ENCODE results near the gene DNTT.

The DNTT gene

GRCh38 chr10:96313344-96313743 lies 9.1 kb downstream of the DNTT start:
- H4K8ac ChIP-seq (ENCODE audit: low read depth, low read length) = no peak overlapping the region
- H3K9ac ChIP-seq (ENCODE audit: low read depth, low read length, poor library complexity) = no peak overlapping the region
- no peak overlapping the region for H3K4me3 ChIP-seq (ENCODE audit: low read length in 2 of 2)
- H3K27ac ChIP-seq (replicated peaks; ENCODE audit: low read length) = no peak overlapping the region
- WGBS, 2 donors (ENCODE audit: extremely low coverage in 2 of 2, insufficient read length in 2 of 2, insufficient replicate concordance in 1 of 2) = no CpG with 5 or more reads among the region's 2 CpGs
- H4K91ac ChIP-seq (ENCODE audit: low read depth, low read length, poor library complexity) = no peak overlapping the region
- no peaks in the 10 kb centered on the region for H3K79me1 ChIP-seq (ENCODE audit: low read depth, low read length)
- no peak overlapping the region for H2AFZ ChIP-seq (ENCODE audit: low read length)
- no peak overlapping the region for H2AK5ac ChIP-seq (ENCODE audit: low read depth, low read length)
- DNase-seq (ENCODE audit: low spot score) = no peak
- H2BK120ac ChIP-seq (ENCODE audit: low read depth, low read length) = no peak overlapping the region
- peaks cover 13 to 14% of the 10 kb centered on the region in 2 donors for H3K4me1 ChIP-seq (ENCODE audit: control insufficient read depth in 2 of 2, insufficient read depth in 1 of 2, low read depth in 1 of 2, low read length in 2 of 2)
- H2BK5ac ChIP-seq (ENCODE audit: low read length) = no peak overlapping the region
- H3K4ac ChIP-seq (ENCODE audit: low read length) = no peak overlapping the region
- no peak overlapping the region for H3K18ac ChIP-seq (ENCODE audit: low read length)
- no peak overlapping the region for H3K4me2 ChIP-seq (ENCODE audit: insufficient read depth, low read length, poor library complexity, severe bottlenecking)
- no peaks in the 10 kb centered on the region for H3K9me3 ChIP-seq (replicated peaks in 1 of 2; ENCODE audit: control insufficient read depth in 2 of 2, insufficient read depth in 1 of 2, low read depth in 1 of 2, low read length in 2 of 2)
- no peaks in the 10 kb centered on the region for H3K27me3 ChIP-seq (ENCODE audit: control insufficient read depth in 3 of 3, insufficient read depth in 3 of 3, low read depth in 1 of 3, low read length in 3 of 3)
- no peak overlapping the region for H3K14ac ChIP-seq (ENCODE audit: low read length)
- no peak overlapping the region for H2BK12ac ChIP-seq (ENCODE audit: low read length)
- H2BK15ac ChIP-seq (ENCODE audit: low read length) = no peak overlapping the region
- no peaks in the 10 kb centered on the region for H3K36me3 ChIP-seq (replicated peaks in 1 of 2; ENCODE audit: control insufficient read depth in 2 of 2, insufficient read depth in 2 of 2, low read length in 2 of 2)
- no peak overlapping the region for H3K23ac ChIP-seq (ENCODE audit: low read depth, low read length, poor library complexity)

- Histone ChIP-seq H3K23ac (ENCODE audit: low read depth, low read length, poor library complexity) (no peak overlapping the region), H3K36me3 (replicated peaks in 1 of 2; ENCODE audit: control insufficient read depth in 2 of 2, insufficient read depth in 2 of 2, low read length in 2 of 2) (no peaks in the 10 kb centered on the region), H2BK5ac (ENCODE audit: low read length) (no peak overlapping the region), H3K4me1 (ENCODE audit: control insufficient read depth in 2 of 2, insufficient read depth in 1 of 2, low read depth in 1 of 2, low read length in 2 of 2) (no peaks in the 10 kb centered on the region), H3K4ac (ENCODE audit: low read length) (no peak overlapping the region), H3K9me3 (replicated peaks in 1 of 2; ENCODE audit: control insufficient read depth in 2 of 2, insufficient read depth in 1 of 2, low read depth in 1 of 2, low read length in 2 of 2) (no peaks in the 10 kb centered on the region), H3K4me2 (ENCODE audit: insufficient read depth, low read length, poor library complexity, severe bottlenecking) (no peak overlapping the region), H2AK5ac (ENCODE audit: low read depth, low read length) (no peak overlapping the region), H3K9ac (ENCODE audit: low read depth, low read length, poor library complexity) (no peak overlapping the region), H2AFZ (ENCODE audit: low read length) (no peak overlapping the region), H3K14ac (ENCODE audit: low read length) (no peak overlapping the region), H2BK12ac (ENCODE audit: low read length) (no peak overlapping the region), H2BK15ac (ENCODE audit: low read length) (no peak overlapping the region), H3K18ac (ENCODE audit: low read length) (no peak overlapping the region), H4K8ac (ENCODE audit: low read depth, low read length) (no peak overlapping the region), H3K4me3 (ENCODE audit: low read length in 2 of 2) (no peak overlapping the region), H3K27me3 (ENCODE audit: control insufficient read depth in 3 of 3, insufficient read depth in 3 of 3, low read depth in 1 of 3, low read length in 3 of 3) (no peaks in the 10 kb centered on the region), H4K91ac (ENCODE audit: low read depth, low read length, poor library complexity) (no peak overlapping the region), H3K79me1 (ENCODE audit: low read depth, low read length) (no peaks in the 10 kb centered on the region), H2BK120ac (ENCODE audit: low read depth, low read length) (no peak overlapping the region), H3K27ac (replicated peaks; ENCODE audit: low read length) (no peak overlapping the region)
- no peak for DNase-seq (ENCODE audit: low spot score)
- no CpG with 5 or more reads among the region's 4 CpGs for WGBS, 2 donors (ENCODE audit: extremely low coverage in 2 of 2, insufficient read length in 2 of 2, insufficient replicate concordance in 1 of 2)
Observed at GRCh38 chr10:96317067-96317833, 13.0 kb downstream of the DNTT start.

- H4K91ac ChIP-seq (ENCODE audit: low read depth, low read length, poor library complexity) = no peak overlapping the region
- no peak overlapping the region for H3K4ac ChIP-seq (ENCODE audit: low read length)
- H2BK15ac ChIP-seq (ENCODE audit: low read length) = no peak overlapping the region
- H3K4me3 ChIP-seq (ENCODE audit: low read length in 2 of 2) = no peak overlapping the region
- H3K36me3 ChIP-seq (replicated peaks in 1 of 2; ENCODE audit: control insufficient read depth in 2 of 2, insufficient read depth in 2 of 2, low read length in 2 of 2) = no peaks in the 10 kb centered on the region
- H3K79me1 ChIP-seq (ENCODE audit: low read depth, low read length) = no peaks in the 10 kb centered on the region
- no peak overlapping the region for H2BK120ac ChIP-seq (ENCODE audit: low read depth, low read length)
- no peaks in the 10 kb centered on the region for H3K4me1 ChIP-seq (ENCODE audit: control insufficient read depth in 2 of 2, insufficient read depth in 1 of 2, low read depth in 1 of 2, low read length in 2 of 2)
- H3K9ac ChIP-seq (ENCODE audit: low read depth, low read length, poor library complexity) = no peak overlapping the region
- H3K27me3 ChIP-seq (ENCODE audit: control insufficient read depth in 3 of 3, insufficient read depth in 3 of 3, low read depth in 1 of 3, low read length in 3 of 3) = no peaks in the 10 kb centered on the region
- WGBS, 2 donors (ENCODE audit: extremely low coverage in 2 of 2, insufficient read length in 2 of 2, insufficient replicate concordance in 1 of 2) = no CpG with 5 or more reads among the region's 3 CpGs
- H3K4me2 ChIP-seq (ENCODE audit: insufficient read depth, low read length, poor library complexity, severe bottlenecking) = no peak overlapping the region
- H3K23ac ChIP-seq (ENCODE audit: low read depth, low read length, poor library complexity) = no peak overlapping the region
- H2BK12ac ChIP-seq (ENCODE audit: low read length) = no peak overlapping the region
- H3K9me3 ChIP-seq (replicated peaks in 1 of 2; ENCODE audit: control insufficient read depth in 2 of 2, insufficient read depth in 1 of 2, low read depth in 1 of 2, low read length in 2 of 2) = no peaks in the 10 kb centered on the region
- no peak overlapping the region for H3K27ac ChIP-seq (replicated peaks; ENCODE audit: low read length)
- no peak overlapping the region for H2BK5ac ChIP-seq (ENCODE audit: low read length)
- DNase-seq (ENCODE audit: low spot score) = no peak
- no peak overlapping the region for H2AFZ ChIP-seq (ENCODE audit: low read length)
- no peak overlapping the region for H3K18ac ChIP-seq (ENCODE audit: low read length)
- no peak overlapping the region for H3K14ac ChIP-seq (ENCODE audit: low read length)
- no peak overlapping the region for H4K8ac ChIP-seq (ENCODE audit: low read depth, low read length)
- H2AK5ac ChIP-seq (ENCODE audit: low read depth, low read length) = no peak overlapping the region
Observed at GRCh38 chr10:96319754-96320474, 15.7 kb downstream of the DNTT start.

DNA sequence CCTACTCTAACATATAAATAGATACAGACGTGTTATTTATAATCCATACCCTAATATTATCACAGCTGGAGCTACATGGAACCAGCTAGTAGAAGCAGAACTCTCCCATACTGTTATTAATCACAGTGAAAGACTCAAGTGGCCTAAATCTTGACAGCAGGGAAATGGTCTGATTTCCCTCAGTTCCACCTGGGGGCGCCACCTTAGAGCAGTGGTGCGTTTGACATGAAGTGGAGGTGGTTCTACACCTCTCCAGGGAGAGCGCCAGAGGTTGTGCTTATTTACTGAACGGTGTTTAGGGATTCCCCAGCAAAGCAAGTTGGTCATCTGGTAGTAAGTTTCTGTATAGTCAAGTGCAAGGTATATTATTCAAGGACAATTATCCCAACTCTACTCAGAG lies 17.6 kb downstream of the DNTT start:
- Histone ChIP-seq H3K79me1 (ENCODE audit: low read depth, low read length) (no peaks in the 10 kb centered on the region), H3K4me1 (ENCODE audit: control insufficient read depth in 2 of 2, insufficient read depth in 1 of 2, low read depth in 1 of 2, low read length in 2 of 2) (no peaks in the 10 kb centered on the region), H3K27me3 (ENCODE audit: control insufficient read depth in 3 of 3, insufficient read depth in 3 of 3, low read depth in 1 of 3, low read length in 3 of 3) (no peaks in the 10 kb centered on the region), H2BK12ac (ENCODE audit: low read length) (no peak overlapping the region), H3K9ac (ENCODE audit: low read depth, low read length, poor library complexity) (no peak overlapping the region), H3K18ac (ENCODE audit: low read length) (no peak overlapping the region), H3K27ac (replicated peaks; ENCODE audit: low read length) (no peak overlapping the region), H3K4ac (ENCODE audit: low read length) (no peak overlapping the region), H3K14ac (ENCODE audit: low read length) (no peak overlapping the region), H2AFZ (ENCODE audit: low read length) (no peak overlapping the region), H3K9me3 (replicated peaks in 1 of 2; ENCODE audit: control insufficient read depth in 2 of 2, insufficient read depth in 1 of 2, low read depth in 1 of 2, low read length in 2 of 2) (no peaks in the 10 kb centered on the region), H2BK120ac (ENCODE audit: low read depth, low read length) (no peak overlapping the region), H4K91ac (ENCODE audit: low read depth, low read length, poor library complexity) (no peak overlapping the region), H2BK15ac (ENCODE audit: low read length) (no peak overlapping the region), H3K36me3 (replicated peaks in 1 of 2; ENCODE audit: control insufficient read depth in 2 of 2, insufficient read depth in 2 of 2, low read length in 2 of 2) (no peaks in the 10 kb centered on the region), H3K23ac (ENCODE audit: low read depth, low read length, poor library complexity) (no peak overlapping the region), H4K8ac (ENCODE audit: low read depth, low read length) (no peak overlapping the region), H3K4me2 (ENCODE audit: insufficient read depth, low read length, poor library complexity, severe bottlenecking) (no peak overlapping the region), H2AK5ac (ENCODE audit: low read depth, low read length) (no peak overlapping the region), H2BK5ac (ENCODE audit: low read length) (no peak overlapping the region), H3K4me3 (ENCODE audit: low read length in 2 of 2) (no peak overlapping the region)
- no peak for DNase-seq (ENCODE audit: low spot score)
- WGBS, 2 donors (ENCODE audit: extremely low coverage in 2 of 2, insufficient read length in 2 of 2, insufficient replicate concordance in 1 of 2) = no CpG with 5 or more reads among the region's 5 CpGs
